HG02840 (cell line): ENCODE results near the gene CCDC43.
A peak's percentile ranks its signal among the peaks of the same experiment; 100 is the strongest.
"Not testable (repeated sequence)": the region's sequence is repeated elsewhere in the genome, so short reads cannot be mapped to it uniquely, and the experiment has no call there.

Experiments used
- ATAC-seq: cut with Tn5 transposase; IDR thresholded peaks from one replicate; pipeline ENCODE4 v1.9.1; 2021; ENCODE audit warnings: mild to moderate bottlenecking, moderate library complexity, moderate number of reproducible peaks; ENCODE audit not compliant: unreplicated experiment, low FRiP score

The CCDC43 gene

DNA sequence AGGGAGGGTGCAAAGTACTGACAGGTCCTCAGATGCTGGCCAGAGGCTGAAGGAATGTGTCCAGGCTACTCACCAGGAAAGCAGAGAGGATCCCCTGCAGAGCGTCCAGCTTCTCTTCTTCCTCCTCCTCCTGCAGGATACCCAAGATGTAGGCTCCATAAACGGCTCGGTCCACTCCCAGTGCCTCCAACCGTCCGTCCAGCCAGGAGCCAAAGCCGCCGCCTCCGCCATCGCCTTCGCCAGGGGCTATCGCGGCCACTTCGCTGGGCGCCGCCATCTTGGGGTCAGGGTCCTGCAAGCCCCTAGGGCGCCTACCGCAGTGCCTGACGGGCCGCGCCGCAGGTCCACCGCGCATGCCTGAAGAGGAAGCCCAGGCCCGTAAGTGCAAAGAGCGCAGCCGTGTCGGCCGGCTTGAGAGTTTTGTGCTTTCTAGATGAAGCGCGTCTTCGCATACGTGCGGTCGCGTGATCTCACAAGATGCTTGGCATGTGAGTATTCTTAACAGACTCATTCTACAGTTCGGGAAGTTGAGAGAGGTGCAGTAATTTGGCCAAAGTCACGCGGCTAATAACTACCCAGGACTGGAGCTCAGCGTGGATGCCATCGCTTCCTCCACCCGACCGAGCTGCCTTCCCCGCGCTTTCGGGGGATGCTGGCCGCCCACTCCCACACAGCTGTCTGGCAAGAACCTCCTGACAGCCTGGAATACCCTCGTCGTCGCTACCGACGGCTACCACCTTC, at the start of gene CCDC43:
CCDC43 (minus strand) TSS at position 300 of the 741 bp plus-strand sequence; CDS start at position 277, 23 bp downstream.
- peak; percentile 79 for ATAC-seq

GRCh38 chr17:44738214-44738906, 48.8 kb upstream of the CCDC43 start:
- no peak for ATAC-seq

- no peak for ATAC-seq
Observed at GRCh38 chr17:44736551-44737240, 47.1 kb upstream of the CCDC43 start.

DNA sequence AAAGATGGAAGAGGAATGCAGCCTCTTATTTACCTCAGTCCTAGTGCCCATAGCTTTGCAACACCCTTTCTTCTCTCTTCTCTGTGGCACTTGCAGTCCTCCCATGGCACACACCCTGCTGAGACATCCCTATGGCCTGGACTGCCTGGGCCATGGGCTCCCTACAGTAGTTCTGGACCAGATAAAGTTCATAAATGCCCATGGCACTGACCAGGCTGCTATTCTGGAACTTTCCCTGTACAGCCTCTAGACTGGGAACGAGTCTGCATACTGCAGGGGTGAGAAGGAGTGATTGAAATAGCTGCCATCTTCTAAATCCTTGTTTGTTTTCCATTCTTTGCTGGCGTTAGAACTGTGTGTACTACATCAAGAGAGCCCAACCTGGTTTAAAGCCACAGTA, 44.7 kb upstream of the CCDC43 start:
- ATAC-seq: no peak

GRCh38 chr17:44733753-44734152, 44.2 kb upstream of the CCDC43 start:
- ATAC-seq: no peak

GRCh38 chr17:44726121-44726520, 36.5 kb upstream of the CCDC43 start:
- not testable (repeated sequence) for ATAC-seq

GRCh38 chr17:44722254-44722653, 32.7 kb upstream of the CCDC43 start:
- ATAC-seq: no peak

GRCh38 chr17:44719444-44719843, 29.9 kb upstream of the CCDC43 start:
- no peak for ATAC-seq

- ATAC-seq: no peak
Observed at GRCh38 chr17:44708401-44709263, 19.1 kb upstream of the CCDC43 start, which contains the start of gene DBF4B. Gene DBF4B (plus strand): TSS chr17:44708665. CDS start chr17:44708821, 156 bp downstream.

DNA sequence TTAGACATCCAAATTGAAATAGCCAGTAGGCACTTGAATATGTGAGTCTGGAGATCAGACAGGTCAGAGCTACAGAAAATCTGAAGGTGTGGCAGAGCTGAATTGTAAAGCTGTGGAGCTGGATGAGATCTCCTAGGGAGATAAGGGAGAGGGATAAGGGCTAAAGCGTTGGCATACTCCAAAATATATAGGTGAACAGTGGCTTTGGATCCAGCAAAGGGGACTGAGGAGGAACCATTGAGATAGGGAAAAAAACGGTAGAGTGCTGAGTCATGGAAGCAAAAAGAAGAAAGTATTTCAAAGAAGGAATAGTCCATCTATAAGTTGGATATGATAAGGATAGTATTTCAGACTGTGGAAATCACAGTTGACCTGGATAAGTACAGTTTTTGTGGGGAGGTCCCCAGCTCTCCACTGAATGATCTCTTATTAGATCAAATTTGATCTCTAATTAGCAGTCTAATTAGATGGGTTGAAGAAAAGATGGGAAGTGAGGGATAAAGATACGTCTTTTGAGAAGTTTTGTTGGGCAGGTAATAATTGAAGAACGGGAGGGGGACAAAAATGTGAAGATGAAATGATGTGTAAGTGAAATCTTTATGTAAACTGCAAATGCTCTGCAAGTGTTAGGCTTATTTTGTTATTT, 18.3 kb upstream of the CCDC43 start:
- no peak for ATAC-seq

DNA sequence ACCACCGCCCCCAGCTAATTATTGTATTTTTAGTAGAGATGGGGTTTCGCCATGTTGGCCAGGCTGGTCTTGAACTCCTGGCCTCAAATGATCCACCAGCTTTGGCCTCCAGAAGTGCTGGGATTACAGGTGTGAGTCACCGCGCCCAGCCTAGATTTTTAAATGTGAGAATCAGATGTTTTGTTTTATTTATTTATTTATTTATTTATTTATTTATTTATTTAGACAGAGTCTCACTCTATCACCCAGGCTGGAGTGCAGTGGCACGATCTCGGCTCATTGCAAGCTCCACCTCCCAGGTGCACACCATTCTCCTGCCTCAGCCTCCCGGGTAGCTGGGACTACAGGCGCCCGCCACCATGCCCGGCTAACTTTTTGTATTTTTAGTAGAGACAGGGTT, 10.7 kb upstream of the CCDC43 start:
- ATAC-seq: not testable (repeated sequence)

GRCh38 chr17:44693609-44694008, 4.0 kb upstream of the CCDC43 start:
- ATAC-seq: no peak

DNA sequence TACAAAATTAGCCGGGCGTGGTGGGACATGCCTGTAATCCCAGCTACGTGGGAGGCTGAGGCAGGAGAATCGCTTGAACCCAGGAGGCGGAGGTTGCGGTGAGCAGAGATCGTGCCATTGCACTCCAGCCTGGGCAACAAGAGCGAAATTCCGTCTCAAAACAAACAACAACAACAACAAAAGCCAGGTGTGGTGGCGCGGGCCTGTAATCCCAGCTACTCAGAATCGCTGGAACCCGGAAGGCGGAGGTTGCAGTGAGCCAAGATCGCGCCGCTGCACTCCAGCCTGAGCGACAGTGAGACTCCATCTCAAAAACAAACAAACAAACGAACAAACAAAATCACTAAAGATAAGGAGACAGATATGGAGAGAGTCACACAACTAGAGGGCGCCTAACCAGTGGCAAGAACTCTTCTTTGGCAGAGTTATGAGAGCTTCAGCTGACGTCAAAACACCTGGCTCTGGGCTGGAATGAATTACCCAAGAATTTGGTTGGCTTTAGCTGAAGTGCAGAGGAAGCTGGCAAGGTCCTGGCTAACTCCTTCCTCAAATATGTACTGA, 1.2 kb upstream of the CCDC43 start:
- not testable (repeated sequence) for ATAC-seq

GRCh38 chr17:44688675-44689476, 700 bp downstream of the CCDC43 start:
- no peak for ATAC-seq

GRCh38 chr17:44688200-44688599, 1.4 kb downstream of the CCDC43 start:
- ATAC-seq: no peak

- no peak for ATAC-seq
Observed at GRCh38 chr17:44687756-44688155, 1.8 kb downstream of the CCDC43 start.

DNA sequence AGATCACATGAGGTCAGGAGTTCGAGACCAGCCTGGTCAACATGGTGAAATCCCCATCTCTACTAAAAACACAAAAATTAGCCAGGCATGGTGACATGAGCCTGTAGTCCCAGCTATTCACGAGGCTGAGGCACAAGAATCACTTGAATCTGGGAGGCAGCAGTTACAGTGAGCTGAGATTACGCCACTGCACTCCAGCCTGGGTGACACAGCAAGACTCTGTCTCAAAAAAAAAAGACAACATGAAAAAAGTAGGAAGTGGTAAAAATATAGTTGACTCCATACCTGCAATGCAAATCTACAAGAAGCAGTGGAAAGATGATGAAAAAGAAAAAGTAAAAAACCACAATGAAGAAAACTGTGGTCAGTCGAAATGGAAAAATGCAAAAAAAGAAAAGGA, 6.3 kb downstream of the CCDC43 start:
- not testable (repeated sequence) for ATAC-seq

DNA sequence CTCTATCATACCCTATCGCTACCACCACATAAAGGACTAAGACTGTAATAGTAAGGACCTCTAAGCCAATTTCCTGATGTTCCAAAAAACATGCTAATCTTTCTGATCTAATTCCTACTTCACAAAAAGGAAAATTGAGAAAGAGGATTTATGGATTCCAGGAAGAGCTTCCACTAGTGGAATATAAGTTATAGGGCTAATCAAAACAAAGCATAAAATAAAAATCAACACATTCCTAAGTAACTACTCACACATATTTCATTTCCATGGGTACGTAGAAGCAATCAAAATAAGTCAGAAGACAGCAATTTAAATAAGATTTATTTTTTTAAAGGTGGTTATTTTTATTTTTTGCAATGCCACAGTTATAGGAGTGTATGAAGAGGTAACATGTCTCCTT, 12.4 kb downstream of the CCDC43 start:
- no peak for ATAC-seq

GRCh38 chr17:44673893-44674292, 15.7 kb downstream of the CCDC43 start:
- no peak for ATAC-seq
